GM18507 (cell line): ENCODE data around the gene STK16.

Experiments used
- DNase-seq: peaks from one replicate; pipeline ENCODE4 v3.0.0; 2011; ENCODE audit warnings: low read depth; ENCODE audit not compliant: insufficient read length; ENCODE audit errors: extremely low spot score
- FAIRE-seq: peaks from 2 replicates; lab custom pipeline; 2011; peaks lifted over from hg19 to GRCh38; lab: Jason Lieb, UNC

The STK16 gene

GRCh38 chr2:219213026-219213415 lies 32.3 kb upstream of the STK16 start:
- FAIRE-seq (no peak), DNase-seq (no peak)

- DNase-seq: no peak
- no peak for FAIRE-seq
These were observed 31.7 kb upstream of the STK16 start for GRCh38 chr2:219213486-219214071.

- FAIRE-seq (no peak), DNase-seq (no peak)
These were observed 31.1 kb upstream of the STK16 start for GRCh38 chr2:219214141-219214540.

- DNase-seq: no peak
- FAIRE-seq: no peak
These were observed 30.5 kb upstream of the STK16 start for GRCh38 chr2:219214786-219215185.

- DNase-seq (no peak), FAIRE-seq (no peak)
These were observed 29.3 kb upstream of the STK16 start for GRCh38 chr2:219215871-219216534.

- DNase-seq (no peak), FAIRE-seq (no peak)
These were observed 28.8 kb upstream of the STK16 start for GRCh38 chr2:219216535-219216915.

- DNase-seq: no peak
These were observed 27.0 kb upstream of the STK16 start for GRCh38 chr2:219218217-219218731.

GRCh38 chr2:219218732-219219701 lies 26.3 kb upstream of the STK16 start, which contains the start of gene ABCB6:
TSS of gene ABCB6 (minus strand) at chr2:219218958. CDS start at chr2:219218673, 285 bp downstream.
- DNase-seq (peak; percentile 81), FAIRE-seq (peak; percentile 96)

More at GRCh38 chr2:219218217-219218731, 27.0 kb upstream of the STK16 start:
- no peak for FAIRE-seq

- no peak for FAIRE-seq
- no peak for DNase-seq
These were observed 25.3 kb upstream of the STK16 start for GRCh38 chr2:219219784-219220532.

- FAIRE-seq (no peak), DNase-seq (no peak)
These were observed 24.5 kb upstream of the STK16 start for GRCh38 chr2:219220652-219221402.

GRCh38 chr2:219221957-219222518 lies 23.2 kb upstream of the STK16 start:
- FAIRE-seq: no peak
- DNase-seq: no peak

GRCh38 chr2:219223831-219224610 lies 21.3 kb upstream of the STK16 start:
- FAIRE-seq: no peak
- no peak for DNase-seq

GRCh38 chr2:219225350-219225749 lies 19.9 kb upstream of the STK16 start:
- FAIRE-seq (no peak), DNase-seq (no peak)

- FAIRE-seq (no peak), DNase-seq (no peak)
These were observed 17.0 kb upstream of the STK16 start for GRCh38 chr2:219228041-219228910.

- FAIRE-seq: no peak
- no peak for DNase-seq
These were observed 16.4 kb upstream of the STK16 start for GRCh38 chr2:219228911-219229304.

GRCh38 chr2:219229305-219230058 lies 15.8 kb upstream of the STK16 start, which contains the start of the genes ANKZF1 and ATG9A:
TSS of gene ANKZF1 (plus strand) at chr2:219229806. CDS start at chr2:219230258, 452 bp downstream.
TSS of gene ATG9A (minus strand) at chr2:219229636. CDS start at chr2:219228024, 1,612 bp downstream.
- DNase-seq (peak; percentile 95), FAIRE-seq (peak; percentile 100)
